BE2C (cell line): ENCODE results near the gene ACSBG1.

Source experiments
- DNase-seq: peaks from one replicate; pipeline ENCODE4 v3.0.0-alpha.2; 2020
- H3K27me3 ChIP-seq: fragments of 250-450 bp; sonication (Bioruptor Pico); 2 replicates; pipeline ENCODE4 v1.5.1; 2020; ENCODE audit warnings: mild to moderate bottlenecking
- H3K36me3 ChIP-seq: fragments of 250-450 bp; sonication (Bioruptor Pico); 2 replicates; pipeline ENCODE4 v1.5.1; 2020; ENCODE audit warnings: mild to moderate bottlenecking
- H3K4me1 ChIP-seq: fragments of 250-450 bp; sonication (Bioruptor Pico); 2 replicates; pipeline ENCODE4 v1.5.1; 2020
- H3K4me3 ChIP-seq: 2 replicates; pipeline ENCODE4 v1.5.1; 2011; ENCODE audit warnings: low read depth, low read length
- H3K9me3 ChIP-seq: fragments of 250-450 bp; sonication (Bioruptor Pico); 2 replicates; pipeline ENCODE4 v1.5.1; 2020
- CTCF ChIP-seq: IDR thresholded peaks from 2 replicates; pipeline ENCODE4 v1.5.1; 2012; ENCODE audit warnings: mild to moderate bottlenecking, low read depth, low read length

Gene ACSBG1

GRCh38 chr15:78142332-78142731 lies 92.0 kb downstream of the ACSBG1 start:
- Histone ChIP-seq H3K9me3 (no peaks in the 10 kb centered on the region), H3K36me3 (no peaks in the 10 kb centered on the region), H3K4me3 (no peak overlapping the region), H3K4me1 (no peaks in the 10 kb centered on the region; the same call in 1 of the 2 replicates), H3K27me3 (no peaks in the 10 kb centered on the region)
- no peak for TF ChIP-seq CTCF
- DNase-seq: no peak

- DNase-seq: no peak
- Histone ChIP-seq H3K36me3 (no peaks in the 10 kb centered on the region), H3K27me3 (no peaks in the 10 kb centered on the region), H3K4me3 (no peak overlapping the region), H3K9me3 (no peaks in the 10 kb centered on the region), H3K4me1 (no peaks in the 10 kb centered on the region; the same call in 1 of the 2 replicates)
- TF ChIP-seq CTCF: no peak
Observed at GRCh38 chr15:78140292-78140691, 94.1 kb downstream of the ACSBG1 start.

- Histone ChIP-seq H3K9me3 (no peaks in the 10 kb centered on the region), H3K4me1 (no peaks in the 10 kb centered on the region; the same call in 1 of the 2 replicates), H3K36me3 (no peaks in the 10 kb centered on the region), H3K4me3 (no peak overlapping the region), H3K27me3 (no peaks in the 10 kb centered on the region)
- no peak for TF ChIP-seq CTCF
- DNase-seq: no peak
Observed at GRCh38 chr15:78139578-78139977, 94.8 kb downstream of the ACSBG1 start.

GRCh38 chr15:78133801-78134200 lies 100.6 kb downstream of the ACSBG1 start:
- no peak for DNase-seq
- Histone ChIP-seq H3K27me3 (no peaks in the 10 kb centered on the region), H3K36me3 (no peaks in the 10 kb centered on the region), H3K4me1 (no peaks in the 10 kb centered on the region), H3K4me3 (no peak overlapping the region), H3K9me3 (no peaks in the 10 kb centered on the region)
- no peak for TF ChIP-seq CTCF

GRCh38 chr15:78131295-78132061 lies 102.9 kb downstream of the ACSBG1 start, which contains the start of gene CIB2:
Gene CIB2, minus strand, starts transcription at chr15:78131445. Its CDS starts 230 bp downstream, at chr15:78131215.
- TF ChIP-seq CTCF: peak; percentile 36
- Histone ChIP-seq H3K4me1 (no peaks in the 10 kb centered on the region), H3K36me3 (no peaks in the 10 kb centered on the region), H3K27me3 (no peaks in the 10 kb centered on the region), H3K4me3 (peak within 1 kb of the TSS; percentile 79), H3K9me3 (no peaks in the 10 kb centered on the region)
- peak; percentile 87 for DNase-seq

- TF ChIP-seq CTCF: no peak
- Histone ChIP-seq H3K4me1 (no peaks in the 10 kb centered on the region), H3K9me3 (no peaks in the 10 kb centered on the region), H3K4me3 (peak overlapping the region; percentile 12), H3K27me3 (no peaks in the 10 kb centered on the region), H3K36me3 (no peaks in the 10 kb centered on the region)
- DNase-seq: no peak
Observed at GRCh38 chr15:78130466-78131294, 103.7 kb downstream of the ACSBG1 start.
